HCEC 1CT (cell line): Measurements from ENCODE around the gene NEK7.

Source experiments
- DNase-seq: peaks from one replicate; pipeline ENCODE4 v3.0.0-alpha.2; 2017

Gene NEK7

GRCh38 chr1:198147216-198147615 is 9.6 kb upstream of the NEK7 start:
- no peak for DNase-seq

GRCh38 chr1:198150369-198150768 is 6.4 kb upstream of the NEK7 start:
- DNase-seq = no peak

GRCh38 chr1:198151688-198152087 is 5.1 kb upstream of the NEK7 start:
- DNase-seq = peak; percentile 39

- DNase-seq = peak; percentile 53
Measured at GRCh38 chr1:198153103-198153502, 3.7 kb upstream of the NEK7 start.

- DNase-seq = no peak
Measured at GRCh38 chr1:198153804-198154203, 3.0 kb upstream of the NEK7 start.

- peak; percentile 58 for DNase-seq
Measured at GRCh38 chr1:198155253-198155652, 1.5 kb upstream of the NEK7 start.

GRCh38 chr1:198156111-198156744 is 570 bp upstream of the NEK7 start:
- peak; percentile 75 for DNase-seq

- DNase-seq = peak; percentile 91
Measured at GRCh38 chr1:198157241-198157846, 546 bp downstream of the NEK7 start.

- peak; percentile 37 for DNase-seq
Measured at GRCh38 chr1:198157847-198158725, 1.3 kb downstream of the NEK7 start.

- DNase-seq = peak; percentile 88
Measured at GRCh38 chr1:198158735-198159589, 2.2 kb downstream of the NEK7 start.

- DNase-seq = no peak
Measured at GRCh38 chr1:198160222-198160621, 3.4 kb downstream of the NEK7 start.

GRCh38 chr1:198160946-198161614 is 4.3 kb downstream of the NEK7 start:
- DNase-seq = no peak

- DNase-seq = no peak
Measured at GRCh38 chr1:198161718-198162090, 4.9 kb downstream of the NEK7 start.

- DNase-seq = no peak
Measured at GRCh38 chr1:198162091-198162767, 5.4 kb downstream of the NEK7 start.

- no peak for DNase-seq
Measured at GRCh38 chr1:198165927-198166647, 9.3 kb downstream of the NEK7 start.

GRCh38 chr1:198166900-198167299 is 10.1 kb downstream of the NEK7 start:
- no peak for DNase-seq

- peak; percentile 42 for DNase-seq
Measured at GRCh38 chr1:198167436-198167934, 10.7 kb downstream of the NEK7 start.

- peak; percentile 74 for DNase-seq
Measured at GRCh38 chr1:198168227-198168626, 11.4 kb downstream of the NEK7 start.

GRCh38 chr1:198169672-198170071 is 12.9 kb downstream of the NEK7 start:
- DNase-seq = no peak

GRCh38 chr1:198171667-198172540 is 15.1 kb downstream of the NEK7 start:
- DNase-seq = no peak
